ENCODE data around the gene RPS25.
"Not testable (repeated sequence)": the region's sequence is repeated elsewhere in the genome, so short reads cannot be mapped to it uniquely, and the experiment has no call there.

The RPS25 gene

DNA sequence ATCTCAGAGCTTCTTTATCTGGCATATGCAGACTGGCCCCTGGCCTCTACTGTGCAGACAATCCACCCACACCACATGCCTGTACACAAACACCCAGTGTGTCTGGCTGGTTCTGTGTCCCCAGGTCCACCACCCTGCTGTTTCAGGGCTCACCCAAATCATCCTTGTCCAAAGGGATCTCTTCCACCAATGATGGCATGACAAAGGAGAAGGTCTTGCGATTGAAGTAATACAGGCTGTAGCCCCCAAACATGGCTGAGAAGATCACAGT is 10.9 kb upstream of the RPS25 start:
- Mint-ChIP-seq H3K27me3 (no peaks in the 10 kb centered on the region), H3K9me3 (no peaks in the 10 kb centered on the region), H3K27ac (peak overlapping the region; percentile 91), H3K36me3 (ENCODE audit: low read depth) (peaks cover 60% of the 10 kb centered on the region), H3K4me1 (ENCODE audit: low read depth) (peaks cover 33% of the 10 kb centered on the region), H3K4me3 (peak overlapping the region; percentile 85)
- no peak for DNase-seq

DNA sequence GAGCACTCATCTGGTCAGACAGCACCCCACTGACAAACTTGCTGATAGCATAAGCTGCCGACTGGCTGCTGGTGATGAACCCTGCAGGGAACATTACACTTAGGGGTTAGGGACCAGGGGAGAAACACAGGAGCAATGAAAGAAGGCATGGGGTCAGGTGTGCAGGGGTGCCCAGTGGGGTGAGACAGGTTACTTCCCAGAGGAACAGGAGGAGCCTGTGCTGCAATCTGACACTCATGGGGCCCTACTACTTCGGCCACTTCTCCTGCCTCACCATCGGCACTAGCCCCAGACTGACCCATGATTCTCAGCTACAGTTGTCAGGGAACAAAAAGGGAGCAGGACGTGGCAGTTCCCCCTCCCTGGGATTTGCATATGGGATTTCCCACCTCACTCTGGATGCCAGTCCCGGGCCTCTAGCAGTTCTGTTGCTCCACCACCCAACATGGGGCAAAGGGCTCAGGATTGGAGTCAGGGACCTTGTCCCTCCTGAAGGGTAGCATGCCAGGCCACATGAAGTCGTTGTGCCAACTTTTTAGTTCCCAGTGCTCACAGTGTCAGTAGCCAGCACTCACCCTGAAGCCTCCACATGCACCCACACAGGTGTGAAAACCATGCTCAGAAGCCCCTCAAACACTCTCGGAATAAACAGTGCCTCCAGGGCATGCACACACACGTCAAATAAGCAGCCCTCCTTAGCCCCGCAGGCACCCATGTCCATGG is 10.4 kb upstream of the RPS25 start:
- no peak for DNase-seq
- peaks cover 37% of the 10 kb centered on the region for H3K4me1 Mint-ChIP-seq (ENCODE audit: low read depth)
- peaks cover 65% of the 10 kb centered on the region for H3K36me3 Mint-ChIP-seq (ENCODE audit: low read depth)
- H3K4me3 Mint-ChIP-seq = peak overlapping the region; percentile 85
- H3K9me3 Mint-ChIP-seq = no peaks in the 10 kb centered on the region
- H3K27ac Mint-ChIP-seq = peak overlapping the region; percentile 91
- no peaks in the 10 kb centered on the region for H3K27me3 Mint-ChIP-seq

DNA sequence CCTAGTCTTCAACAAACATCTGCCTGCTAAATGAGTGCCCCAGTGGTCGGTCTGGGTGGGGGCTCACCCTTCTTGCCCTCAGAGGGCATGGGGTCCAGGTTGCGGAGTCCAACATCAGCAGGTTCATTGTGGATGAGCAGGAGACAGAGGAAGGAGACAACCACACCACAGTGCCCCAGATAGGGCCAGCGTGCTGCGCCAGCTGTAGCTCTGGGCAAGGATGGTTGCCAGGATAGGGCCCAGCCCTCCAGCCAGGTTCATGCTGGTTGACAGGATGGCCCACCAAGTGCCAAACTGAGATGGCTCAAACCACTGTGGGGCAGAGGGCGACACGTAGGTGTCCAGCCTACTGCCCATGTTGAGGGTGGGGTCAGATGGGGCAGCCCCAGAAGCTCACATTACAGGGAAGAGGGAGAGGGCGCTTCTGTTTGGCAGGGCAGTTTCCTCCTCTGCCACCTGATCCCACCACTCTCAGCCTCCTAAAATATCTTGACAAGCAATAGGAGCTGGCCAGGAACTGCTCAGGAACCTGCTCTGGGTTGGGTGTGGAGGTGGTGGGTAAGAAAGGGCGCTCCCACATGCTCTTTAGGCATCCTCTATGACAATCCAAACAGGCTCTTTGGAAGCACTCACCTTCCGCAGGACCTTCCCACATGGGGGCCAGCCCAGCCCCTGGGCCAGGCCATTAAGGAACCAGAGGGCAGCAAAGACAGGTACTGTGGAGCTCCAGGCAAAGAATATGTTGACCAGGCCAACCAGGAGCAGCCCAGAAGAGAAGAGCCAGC is 9.6 kb upstream of the RPS25 start:
- H3K27ac Mint-ChIP-seq = no peak overlapping the region
- DNase-seq = no peak
- H3K36me3 Mint-ChIP-seq (ENCODE audit: low read depth) = peaks cover 71% of the 10 kb centered on the region
- H3K4me3 Mint-ChIP-seq = no peak overlapping the region
- H3K27me3 Mint-ChIP-seq = no peaks in the 10 kb centered on the region
- H3K9me3 Mint-ChIP-seq = no peaks in the 10 kb centered on the region
- peaks cover 42% of the 10 kb centered on the region for H3K4me1 Mint-ChIP-seq (ENCODE audit: low read depth)

DNA sequence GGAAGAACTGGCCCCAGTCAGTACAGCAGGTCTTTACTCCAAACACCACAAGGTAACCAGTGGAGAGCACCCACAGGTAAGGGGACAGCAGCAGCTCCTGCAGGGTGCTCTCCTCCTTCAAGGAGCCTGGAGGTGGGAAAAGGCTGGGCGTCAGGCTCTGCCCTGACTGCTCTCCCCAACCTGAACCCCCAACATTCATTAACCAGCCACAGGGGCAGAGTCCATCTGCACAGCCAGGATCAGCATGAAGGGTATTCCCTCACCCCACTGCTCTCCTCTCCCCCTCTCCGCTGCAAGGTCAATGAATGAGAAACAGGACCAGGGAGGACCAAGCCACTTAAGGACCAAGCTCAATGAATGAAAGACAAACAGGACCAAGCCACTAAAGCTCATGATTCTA is 8.8 kb upstream of the RPS25 start:
- no peak overlapping the region for H3K27ac Mint-ChIP-seq

DNA sequence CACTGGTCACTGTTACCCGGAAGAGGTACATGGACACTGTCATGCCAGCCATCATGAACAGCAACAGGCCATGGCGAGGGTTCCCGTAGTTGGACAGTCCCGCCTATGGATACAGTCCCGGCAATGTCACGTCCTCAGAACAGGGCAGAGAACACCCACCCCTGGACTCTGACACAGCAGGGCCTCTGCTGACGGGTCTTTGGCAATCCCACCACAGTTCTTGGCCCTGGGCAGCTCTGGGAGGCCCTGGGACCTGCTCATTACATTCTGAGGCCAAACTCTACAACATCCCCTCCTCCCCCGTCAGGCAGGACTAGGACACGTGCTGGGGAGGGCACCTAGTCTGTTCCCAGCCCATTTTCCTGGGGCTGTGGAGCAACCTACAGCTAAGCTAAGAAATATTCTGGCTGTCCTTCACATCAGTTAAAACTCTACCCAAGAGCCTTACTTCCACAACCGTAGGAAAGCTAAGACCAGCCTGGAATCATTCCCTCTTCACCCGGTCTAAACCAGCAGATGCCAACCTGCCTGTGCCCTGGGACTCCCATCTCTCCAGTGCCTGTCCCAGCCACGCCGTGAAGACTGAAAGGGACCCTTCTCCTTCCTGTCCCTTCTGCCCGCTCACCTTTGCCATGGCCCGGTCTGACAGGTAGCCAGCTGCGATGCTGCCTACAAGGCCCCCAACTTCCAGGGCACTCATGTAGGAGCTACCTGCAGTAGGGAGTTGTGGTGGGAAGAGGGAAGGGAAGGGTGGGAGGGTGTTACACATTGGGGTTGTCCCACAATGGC is 8.0 kb upstream of the RPS25 start:
- Mint-ChIP-seq H3K27ac (peak overlapping the region; percentile 63), H3K4me3 (no peak overlapping the region), H3K4me1 (ENCODE audit: low read depth) (peaks cover 49% of the 10 kb centered on the region), H3K36me3 (ENCODE audit: low read depth) (peaks cover 86% of the 10 kb centered on the region), H3K9me3 (no peaks in the 10 kb centered on the region), H3K27me3 (no peaks in the 10 kb centered on the region)
- DNase-seq = no peak

More for the DNA sequence above, 8.8 kb upstream of the RPS25 start:
- Mint-ChIP-seq H3K27me3 (no peaks in the 10 kb centered on the region), H3K36me3 (ENCODE audit: low read depth) (peaks cover 78% of the 10 kb centered on the region), H3K4me1 (ENCODE audit: low read depth) (peaks cover 44% of the 10 kb centered on the region), H3K4me3 (no peak overlapping the region), H3K9me3 (no peaks in the 10 kb centered on the region)
- no peak for DNase-seq

DNA sequence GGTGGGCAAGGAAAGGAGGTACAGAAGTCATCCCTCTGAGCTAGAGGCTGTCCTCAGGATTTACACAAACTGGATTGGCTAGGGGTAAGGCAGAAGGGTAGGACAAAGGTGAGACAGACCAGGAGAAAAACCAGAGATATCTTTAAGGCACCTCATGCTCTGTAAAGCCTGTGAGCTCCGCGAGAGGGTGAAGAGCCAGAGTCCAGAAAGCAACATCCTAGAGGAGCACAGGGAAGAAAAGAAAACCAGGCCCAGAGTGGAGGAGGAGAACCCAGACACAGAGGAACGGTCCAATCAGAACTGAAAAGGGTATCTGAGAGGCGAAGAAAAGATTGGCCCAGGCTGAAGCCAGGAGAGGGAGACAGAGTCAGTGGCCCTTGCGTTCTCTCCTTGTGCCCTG is 7.4 kb upstream of the RPS25 start:
- H3K4me1 Mint-ChIP-seq (ENCODE audit: low read depth) = peaks cover 51% of the 10 kb centered on the region
- H3K36me3 Mint-ChIP-seq (ENCODE audit: low read depth) = peaks cover 91% of the 10 kb centered on the region
- H3K27me3 Mint-ChIP-seq = no peaks in the 10 kb centered on the region
- no peak overlapping the region for H3K4me3 Mint-ChIP-seq
- peak overlapping the region; percentile 63 for H3K27ac Mint-ChIP-seq
- no peak for DNase-seq
- H3K9me3 Mint-ChIP-seq = no peaks in the 10 kb centered on the region

DNA sequence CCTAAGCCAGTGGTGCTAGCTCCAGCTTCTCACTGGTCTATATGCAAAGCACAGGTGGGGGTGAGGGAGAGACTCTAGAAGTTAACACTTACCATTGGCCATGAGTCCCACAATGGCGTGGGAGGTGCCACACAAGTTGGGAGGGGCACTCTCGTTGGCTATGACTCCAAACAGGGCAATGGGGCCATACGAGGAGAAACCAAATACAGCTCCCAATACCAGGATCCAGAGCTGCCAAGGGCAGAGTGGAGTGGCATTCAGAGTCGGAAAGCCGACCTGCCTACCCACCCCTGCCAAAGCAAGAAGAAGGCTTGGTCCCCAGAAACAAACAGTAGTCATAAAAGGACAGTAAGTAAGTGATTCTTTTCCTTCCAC is 6.9 kb upstream of the RPS25 start:
- no peaks in the 10 kb centered on the region for H3K9me3 Mint-ChIP-seq
- no peak overlapping the region for H3K4me3 Mint-ChIP-seq
- peaks cover 94% of the 10 kb centered on the region for H3K36me3 Mint-ChIP-seq (ENCODE audit: low read depth)
- H3K27me3 Mint-ChIP-seq = no peaks in the 10 kb centered on the region
- peaks cover 55% of the 10 kb centered on the region for H3K4me1 Mint-ChIP-seq (ENCODE audit: low read depth)
- peak overlapping the region; percentile 63 for H3K27ac Mint-ChIP-seq
- no peak for DNase-seq

DNA sequence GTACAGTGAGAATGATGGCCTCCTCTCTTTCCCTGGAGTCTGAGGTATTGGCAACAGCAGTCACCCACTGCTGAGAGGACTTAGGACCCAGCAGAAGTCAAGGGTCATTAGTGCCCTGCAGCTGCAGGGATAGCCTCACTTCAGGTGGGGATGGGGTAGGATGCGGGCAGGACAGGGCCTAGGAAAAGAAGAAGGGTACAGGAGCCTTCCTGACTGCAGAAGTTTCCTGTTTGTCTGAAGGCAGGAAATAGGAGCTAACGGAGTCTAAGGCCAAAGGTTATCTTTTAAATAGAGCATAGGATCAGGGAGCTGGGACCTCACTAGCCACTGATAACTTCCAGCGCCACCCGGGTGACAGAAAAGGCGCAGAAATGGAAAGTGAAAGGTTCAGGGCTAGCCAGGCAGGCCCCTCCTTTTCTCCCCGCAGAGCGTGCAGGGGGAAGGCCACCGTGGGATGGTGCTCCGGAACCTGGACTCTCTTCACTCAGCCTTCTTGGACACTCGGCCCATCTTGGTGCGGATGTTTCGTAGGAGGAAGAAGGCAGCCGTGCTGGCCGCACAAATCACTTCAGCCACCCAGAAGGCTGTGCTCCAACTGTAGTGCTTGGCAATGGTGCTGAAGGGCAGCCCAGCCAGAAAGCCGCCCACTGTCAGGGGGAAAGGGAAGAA is 6.4 kb upstream of the RPS25 start:
- no peak overlapping the region for H3K4me3 Mint-ChIP-seq
- no peaks in the 10 kb centered on the region for H3K9me3 Mint-ChIP-seq
- H3K27me3 Mint-ChIP-seq = no peaks in the 10 kb centered on the region
- H3K36me3 Mint-ChIP-seq (ENCODE audit: low read depth) = peaks cover 95% of the 10 kb centered on the region
- H3K27ac Mint-ChIP-seq = peak overlapping the region; percentile 63
- DNase-seq = no peak
- peaks cover 56% of the 10 kb centered on the region for H3K4me1 Mint-ChIP-seq (ENCODE audit: low read depth)

DNA sequence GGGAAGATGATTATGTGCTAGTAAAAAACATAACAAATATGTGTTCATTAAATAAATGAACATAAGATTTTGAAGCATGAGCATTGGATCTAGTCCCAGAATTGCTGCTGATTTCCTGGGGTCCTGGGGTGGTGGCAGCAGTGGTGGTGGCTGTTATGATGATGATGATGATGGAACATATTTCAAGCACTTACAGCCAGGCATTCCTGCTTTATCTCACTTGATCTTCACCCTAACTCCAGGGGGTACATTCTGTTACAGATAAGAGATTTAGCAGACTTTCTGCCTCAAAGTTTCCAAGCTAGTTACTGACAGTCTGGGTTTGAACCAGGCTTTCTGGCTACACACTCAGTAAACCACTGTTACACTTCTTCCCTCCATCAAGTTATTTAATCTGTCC is 5.6 kb upstream of the RPS25 start:
- no peak for DNase-seq
- Mint-ChIP-seq H3K36me3 (ENCODE audit: low read depth) (peaks cover 94% of the 10 kb centered on the region), H3K27me3 (no peaks in the 10 kb centered on the region), H3K27ac (peak overlapping the region; percentile 62), H3K4me3 (no peak overlapping the region), H3K4me1 (ENCODE audit: low read depth) (peaks cover 49% of the 10 kb centered on the region), H3K9me3 (no peaks in the 10 kb centered on the region)

DNA sequence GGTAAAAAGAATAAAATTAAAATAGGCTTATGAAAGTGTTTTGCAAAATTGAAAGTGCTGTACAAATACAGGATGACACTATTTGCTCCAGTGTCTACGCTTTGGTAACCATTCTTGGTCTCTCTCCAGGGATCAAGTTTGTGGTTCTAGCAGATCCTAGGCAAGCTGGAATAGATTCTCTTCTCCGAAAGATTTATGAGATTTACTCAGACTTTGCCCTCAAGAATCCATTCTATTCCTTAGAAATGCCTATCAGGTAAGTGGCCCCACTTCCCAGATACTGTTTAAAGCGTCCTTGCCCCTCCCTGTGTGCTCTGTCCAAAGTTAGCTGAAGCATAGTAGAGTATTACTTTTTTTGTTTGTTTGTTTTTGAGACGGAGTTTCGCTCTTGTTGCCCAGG is 3.5 kb upstream of the RPS25 start:
- Mint-ChIP-seq H3K27ac (peak overlapping the region; percentile 79), H3K9me3 (no peaks in the 10 kb centered on the region), H3K4me3 (peak overlapping the region; percentile 95), H3K27me3 (no peaks in the 10 kb centered on the region), H3K36me3 (ENCODE audit: low read depth) (peaks cover 96% of the 10 kb centered on the region), H3K4me1 (ENCODE audit: low read depth) (peaks cover 44% of the 10 kb centered on the region)
- DNase-seq = no peak

DNA sequence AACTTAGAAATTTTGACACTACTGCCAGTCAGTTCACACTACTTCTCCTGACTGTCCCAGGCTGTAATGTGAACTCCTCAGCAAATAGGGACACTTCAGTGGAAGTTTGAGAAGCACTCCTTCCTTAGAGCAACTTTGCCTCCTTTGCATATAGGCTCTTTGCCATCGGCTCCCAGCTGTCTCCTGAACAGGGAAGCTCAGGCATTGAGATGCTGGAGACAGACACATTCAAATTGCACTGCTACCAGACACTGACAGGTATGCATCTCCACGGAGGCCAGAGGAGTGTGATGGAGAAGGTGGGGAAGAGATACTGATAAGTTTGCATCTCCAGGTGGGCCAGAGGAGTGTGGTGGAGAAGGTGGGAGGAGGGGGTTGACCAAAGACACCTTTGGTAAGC is 1.9 kb upstream of the RPS25 start:
- Mint-ChIP-seq H3K36me3 (ENCODE audit: low read depth) (peaks cover 96% of the 10 kb centered on the region), H3K9me3 (no peaks in the 10 kb centered on the region), H3K4me3 (peak overlapping the region; percentile 95), H3K27ac (peak overlapping the region; percentile 100), H3K4me1 (ENCODE audit: low read depth) (peaks cover 61% of the 10 kb centered on the region), H3K27me3 (no peaks in the 10 kb centered on the region)
- DNase-seq = no peak

DNA sequence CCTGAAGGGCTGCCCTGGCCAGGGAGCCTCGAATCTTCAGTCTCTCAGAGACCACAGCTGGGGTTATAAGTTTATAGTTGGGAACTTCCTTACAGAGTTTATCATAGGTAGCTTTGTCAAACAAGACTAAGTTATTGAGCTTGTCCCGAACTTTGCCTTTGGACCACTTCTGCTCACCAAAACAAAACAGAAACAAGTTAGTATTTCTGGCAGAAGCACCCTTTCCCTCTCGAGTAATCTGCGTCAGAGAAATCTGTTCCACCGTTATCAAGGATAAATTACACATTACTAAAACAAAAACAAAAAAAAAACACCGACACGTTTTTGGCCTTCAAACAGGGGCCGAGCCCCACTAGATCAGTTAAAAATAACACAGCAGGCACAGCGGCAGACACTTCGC is 766 bp downstream of the RPS25 start:
- H3K9me3 Mint-ChIP-seq, DNase-seq, H3K27me3 Mint-ChIP-seq: not testable (repeated sequence)
- H3K4me1 Mint-ChIP-seq (ENCODE audit: low read depth) = peaks cover 56% of the 10 kb centered on the region
- H3K36me3 Mint-ChIP-seq (ENCODE audit: low read depth) = peaks cover 99% of the 10 kb centered on the region
- peak overlapping the region; percentile 100 for H3K27ac Mint-ChIP-seq
- peak overlapping the region; percentile 95 for H3K4me3 Mint-ChIP-seq

DNA sequence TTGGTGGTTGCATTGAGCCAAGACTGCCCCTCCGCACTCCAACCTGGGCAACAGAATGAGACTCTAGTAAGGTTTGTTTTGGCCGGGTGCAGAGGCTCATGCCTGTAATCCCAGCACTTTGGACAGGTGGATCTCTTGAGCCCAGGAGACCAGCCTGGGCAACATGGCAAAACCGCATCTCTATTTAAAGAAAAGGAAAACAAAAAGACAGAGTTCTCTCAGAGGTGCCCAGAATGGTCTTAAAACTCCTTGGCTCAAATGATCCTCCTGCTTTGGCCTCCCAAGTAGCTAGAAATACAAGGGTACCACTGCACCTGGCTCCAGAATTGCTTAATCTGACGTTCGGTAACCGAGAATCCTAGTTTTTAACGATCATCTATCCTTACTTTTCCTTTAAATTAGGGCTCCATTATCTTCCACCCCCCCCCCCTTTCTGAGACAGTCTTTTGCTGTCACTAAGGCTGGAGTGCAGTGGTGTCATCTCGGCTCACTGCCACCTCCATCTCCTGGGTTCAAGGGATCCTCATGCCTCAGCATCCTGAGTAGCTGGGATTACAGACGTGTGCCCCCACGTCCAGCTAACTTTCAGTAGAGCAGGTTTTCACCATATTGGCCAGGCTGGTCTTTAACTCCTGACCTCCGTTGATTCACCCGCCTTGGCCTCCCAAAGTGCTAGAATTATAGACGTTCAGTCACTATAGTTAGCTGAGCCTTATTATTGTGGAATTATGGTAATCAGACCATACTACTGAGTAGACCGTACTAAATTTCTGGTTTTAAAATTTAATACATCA is 1.7 kb downstream of the RPS25 start:
- DNase-seq = no peak
- Mint-ChIP-seq H3K9me3 (no peaks in the 10 kb centered on the region), H3K4me1 (ENCODE audit: low read depth) (peaks cover 50% of the 10 kb centered on the region), H3K36me3 (ENCODE audit: low read depth) (peaks cover 97% of the 10 kb centered on the region), H3K27me3 (no peaks in the 10 kb centered on the region), H3K4me3 (peak overlapping the region; percentile 95), H3K27ac (peak overlapping the region; percentile 100)
